ENCODE measurements around the gene RNF186.
A peak's percentile ranks its signal among the peaks of the same experiment; 100 is the strongest.
"Not testable (repeated sequence)": the region's sequence is repeated elsewhere in the genome, so short reads cannot be mapped to it uniquely, and the experiment has no call there.

RNF186 gene

GRCh38 chr1:19824541-19824940, 9.5 kb upstream of the RNF186 start:
- no peak for DNase-seq (ENCODE audit: low spot score)

GRCh38 chr1:19824036-19824435, 9.0 kb upstream of the RNF186 start:
- no peak for DNase-seq (ENCODE audit: low spot score)

- no peak for DNase-seq (ENCODE audit: low spot score)
Observed at GRCh38 chr1:19819701-19820100, 4.6 kb upstream of the RNF186 start.

GRCh38 chr1:19818324-19818723, 3.2 kb upstream of the RNF186 start:
- DNase-seq (ENCODE audit: low spot score), result no peak

- DNase-seq (ENCODE audit: low spot score), result no peak
Observed at GRCh38 chr1:19817160-19817559, 2.1 kb upstream of the RNF186 start.

- DNase-seq (ENCODE audit: low spot score), result not testable (repeated sequence)
Observed at GRCh38 chr1:19816737-19817086, 1.6 kb upstream of the RNF186 start.

- no peak for DNase-seq (ENCODE audit: low spot score)
Observed at GRCh38 chr1:19815801-19816736, 986 bp upstream of the RNF186 start.

- DNase-seq (ENCODE audit: low spot score), result no peak
Observed at GRCh38 chr1:19814244-19814661, 830 bp downstream of the RNF186 start.

GRCh38 chr1:19813643-19813960, 1.5 kb downstream of the RNF186 start:
- DNase-seq (ENCODE audit: low spot score), result no peak

- no peak for DNase-seq (ENCODE audit: low spot score)
Observed at GRCh38 chr1:19812875-19813642, 2.0 kb downstream of the RNF186 start.

GRCh38 chr1:19811206-19811851, 3.8 kb downstream of the RNF186 start:
- DNase-seq (ENCODE audit: low spot score), result peak; percentile 53

- no peak for DNase-seq (ENCODE audit: low spot score)
Observed at GRCh38 chr1:19809044-19809750, 5.9 kb downstream of the RNF186 start.

GRCh38 chr1:19808351-19808750, 6.7 kb downstream of the RNF186 start:
- DNase-seq (ENCODE audit: low spot score), result no peak

- no peak for DNase-seq (ENCODE audit: low spot score)
Observed at GRCh38 chr1:19804831-19805251, 10.2 kb downstream of the RNF186 start.

GRCh38 chr1:19802269-19802668, 12.8 kb downstream of the RNF186 start:
- no peak for DNase-seq (ENCODE audit: low spot score)

GRCh38 chr1:19800076-19800804, 14.8 kb downstream of the RNF186 start:
- DNase-seq (ENCODE audit: low spot score), result peak; percentile 34

- peak; percentile 50 for DNase-seq (ENCODE audit: low spot score)
Observed at GRCh38 chr1:19799230-19800075, 15.6 kb downstream of the RNF186 start, which contains the start of gene TMCO4. TMCO4 (minus strand) TSS chr1:19799916; CDS start chr1:19780758, 19,158 bp downstream.

- DNase-seq (ENCODE audit: low spot score), result no peak
Observed at GRCh38 chr1:19798486-19799229, 16.4 kb downstream of the RNF186 start.

GRCh38 chr1:19797827-19798226, 17.3 kb downstream of the RNF186 start:
- DNase-seq (ENCODE audit: low spot score), result no peak

GRCh38 chr1:19794583-19794982, 20.5 kb downstream of the RNF186 start:
- DNase-seq (ENCODE audit: low spot score), result no peak
